Caco-2 (cell line): ENCODE data around the gene PPFIA3. TPM values are rescaled to one million over a fixed set of nuclear protein-coding genes. Genes with fewer than 3 reads are reported as not detected.

ENCODE experiments used
- Bru-seq: library from RNA; stranded (reverse); fragments of 400-500 nt; gene quantifications from one replicate; lab custom pipeline; 2021; lab: Mats Ljungman, UMichigan
- BruChase-seq, 2 experiments: library from RNA; stranded (reverse); fragments of 400-500 nt; gene quantifications; one replicate each; lab custom pipeline; 2021; lab: Mats Ljungman, UMichigan
- BruUV-seq: library from RNA; stranded (reverse); fragments of 400-500 nt; replicated peaks from 2 replicates; lab custom pipeline; 2021; lab: Mats Ljungman, UMichigan
- CTCF ChIA-PET: fragments of 300-600 bp; sonication (Branson Sonifier 250); formaldehyde crosslinking; loops from one replicate; lab custom pipeline; 2022; ENCODE audit warnings: antibody characterized with exemption; lab: Charles Lee
- POLR2A ChIA-PET: fragments of 300-600 bp; sonication (Branson Sonifier 250); formaldehyde crosslinking; loops from one replicate; lab custom pipeline; 2022; ENCODE audit warnings: antibody characterized with exemption; lab: Charles Lee
- DNase-seq, 2 experiments: peaks; one replicate each; pipeline versions ENCODE4 v3.0.0 to v3.0.0-alpha.2; 2020 to 2022
- H3K27me3 ChIP-seq: replicated peaks from 2 replicates; pipeline ENCODE4 v1.6.0; 2011; ENCODE audit warnings: low read length; ENCODE audit not compliant: control insufficient read depth, insufficient read depth
- H3K36me3 ChIP-seq: 2 replicates; pipeline ENCODE4 v1.5.1; 2011; ENCODE audit warnings: low read length; ENCODE audit not compliant: control insufficient read depth, insufficient read depth
- H3K4me1 ChIP-seq: fragments of 250-450 bp; sonication (Bioruptor Pico); 2 replicates; pipeline ENCODE4 v1.5.1; 2020; ENCODE audit warnings: mild to moderate bottlenecking
- H3K4me3 ChIP-seq: 2 replicates; pipeline ENCODE4 v1.5.1; 2011; ENCODE audit warnings: low read depth, mild to moderate bottlenecking, control low read depth, low read length
- H3K9me3 ChIP-seq: fragments of 250-450 bp; sonication (Bioruptor Pico); 2 replicates; pipeline ENCODE4 v1.5.1; 2020; ENCODE audit warnings: mild to moderate bottlenecking, moderate library complexity
- H3K27ac Mint-ChIP-seq: one replicate; pipeline ENCODE4 v1.8.0; 2022; ENCODE audit warnings: mixed read lengths; ENCODE audit not compliant: unreplicated experiment
- H3K27me3 Mint-ChIP-seq: one replicate; pipeline ENCODE4 v1.8.0; 2022; ENCODE audit warnings: mixed read lengths; ENCODE audit not compliant: insufficient read depth, unreplicated experiment
- H3K36me3 Mint-ChIP-seq: one replicate; pipeline ENCODE4 v1.8.0; 2022; ENCODE audit warnings: mild to moderate bottlenecking, mixed read lengths; ENCODE audit not compliant: insufficient read depth, unreplicated experiment
- H3K4me1 Mint-ChIP-seq: one replicate; pipeline ENCODE4 v1.8.0; 2022; ENCODE audit warnings: low read depth, mixed read lengths; ENCODE audit not compliant: unreplicated experiment
- H3K4me3 Mint-ChIP-seq: one replicate; pipeline ENCODE4 v1.8.0; 2022; ENCODE audit warnings: mild to moderate bottlenecking, moderate library complexity, mixed read lengths; ENCODE audit not compliant: unreplicated experiment
- H3K9me3 Mint-ChIP-seq: one replicate; pipeline ENCODE4 v1.8.0; 2022; ENCODE audit warnings: mixed read lengths; ENCODE audit not compliant: unreplicated experiment
- CTCF ChIP-seq, 2 experiments: fragments of 200-600 bp in 1 of 2; IDR thresholded peaks; 1 replicate in 1 of 2; 2 replicates in 1 of 2; pipeline versions ENCODE4 v1.5.1 to v1.8.0; 2011 to 2022; ENCODE audit warnings: antibody characterized with exemption in 1 of 2, control low read depth in 1 of 2, inconsistent platforms in 1 of 2, low read depth in 1 of 2, low read length in 1 of 2, mild to moderate bottlenecking in 1 of 2, moderate library complexity in 1 of 2; ENCODE audit not compliant: insufficient read depth in 1 of 2, severe bottlenecking in 1 of 2, unreplicated experiment in 1 of 2
- intact Hi-C: fragments of 100-400 bp; cut with micrococcal nuclease; formaldehyde crosslinking; loops from one replicate; pipeline ENCODE4 v1.10.0; 2022; ENCODE audit not compliant: unreplicated experiment
- long read RNA-seq: library from polyadenylated mRNA; stranded (forward); transcript quantifications from one replicate; pipeline ENCODE4 v2.0.0, GENCODE V29; 2022
- total RNA-seq: library from RNA; stranded (reverse); gene quantifications from 2 replicates; pipeline ENCODE4 v1.2.3, GENCODE V29; 2022

Gene PPFIA3
- 11.8 and 12.7 TPM in 2 replicates for total RNA-seq
- Bru-seq, nascent RNA, result percentile 39 among the genes with signal in this experiment
- BruChase-seq, experiment 1, labeled RNA remaining after a 2-hour chase, result percentile 43 among the genes with signal in this experiment
- BruChase-seq, experiment 2, labeled RNA remaining after a 6-hour chase, result percentile 49 among the genes with signal in this experiment
- long read RNA-seq, partial matches to known transcripts, result 5 of 12 reads
- long read RNA-seq, other reads (novel, unspliced or antisense), result 2 of 12 reads

- Histone ChIP-seq H3K4me1 (peaks cover 23% of the 10 kb centered on the region), H3K27me3 (no peaks in the 10 kb centered on the region), H3K9me3 (no peaks in the 10 kb centered on the region), H3K36me3 (no peaks in the 10 kb centered on the region), H3K4me3 (peak within 1 kb of the TSS; percentile 88)
- peak; percentile 55 to 78 for DNase-seq
- peaks cover 14% of the 10 kb centered on the region for H3K36me3 Mint-ChIP-seq
- H3K4me1 Mint-ChIP-seq, result peaks cover 29% of the 10 kb centered on the region
- H3K27ac Mint-ChIP-seq, result peak within 1 kb of the TSS; percentile 85
- CTCF ChIA-PET, result interaction anchor here (1.2 to 1.5 kb wide), 4 partner anchors 8 to 79 kb away, joined by 4 to 9 read pairs (median 5); no protein-coding TSS in a partner anchor
- TF ChIP-seq CTCF (IDR thresholded peaks at IDR 0.05; ENCODE audit: insufficient read depth in 1 of 2, low read depth in 1 of 2, low read length in 1 of 2, severe bottlenecking in 1 of 2, unreplicated experiment in 1 of 2), result no peak
- POLR2A ChIA-PET, result no interaction called here
- peak within 1 kb of the TSS; percentile 94 for H3K4me3 Mint-ChIP-seq
- no TSS peak for BruUV-seq
- H3K27me3 Mint-ChIP-seq, result peaks cover 4% of the 10 kb centered on the region
- intact Hi-C loops, result loop anchor here (1.0 to 5.0 kb wide), 4 partner anchors 9 to 78 kb away; partner anchors contain the start of gene SNRNP70
- H3K9me3 Mint-ChIP-seq, result no peaks in the 10 kb centered on the region
These were observed at the start of gene PPFIA3 for GRCh38 chr19:49119411-49120324. TSS of gene PPFIA3 (plus strand) at chr19:49119544. CDS start at chr19:49127874, 8,330 bp downstream.

GRCh38 chr19:49070416-49070815, 48.9 kb upstream of the PPFIA3 start:
- no peaks in the 10 kb centered on the region for H3K9me3 ChIP-seq
- H3K4me1 Mint-ChIP-seq, result peaks cover 39% of the 10 kb centered on the region
- no peaks in the 10 kb centered on the region for H3K27me3 Mint-ChIP-seq
- intact Hi-C loops, result loop anchor here (5.0 kb wide), 2 partner anchors 78 to 283 kb away; partner anchors contain the start of genes GYS1 and RUVBL2
- POLR2A ChIA-PET, result no interaction called here
- H3K4me3 Mint-ChIP-seq, result peak overlapping the region; percentile 6
- no peaks in the 10 kb centered on the region for H3K36me3 ChIP-seq
- peaks cover 19% of the 10 kb centered on the region for H3K36me3 Mint-ChIP-seq
- H3K9me3 Mint-ChIP-seq, result peaks cover 22% of the 10 kb centered on the region
- CTCF ChIA-PET, result no interaction called here
- no peak overlapping the region for H3K27ac Mint-ChIP-seq
- peaks cover 29% of the 10 kb centered on the region for H3K4me1 ChIP-seq
- no peak overlapping the region for H3K4me3 ChIP-seq
- TF ChIP-seq CTCF (IDR thresholded peaks at IDR 0.05; ENCODE audit: insufficient read depth in 1 of 2, low read depth in 1 of 2, low read length in 1 of 2, severe bottlenecking in 1 of 2, unreplicated experiment in 1 of 2), result no peak
- no peaks in the 10 kb centered on the region for H3K27me3 ChIP-seq
- no TSS peak for BruUV-seq
- no peak for DNase-seq
